Activated T-cell treated with anti-CD3 and anti-CD28 coated beads for 1 hour (primary cell): ENCODE results near the gene TPD52L1.

Source experiments
- DNase-seq: peaks from one replicate; pipeline ENCODE4 v3.0.0-alpha.2; 2020; ENCODE audit warnings: low read depth

TPD52L1 gene

GRCh38 chr6:125211352-125211751, 57.8 kb downstream of the TPD52L1 start:
- no peak for DNase-seq

GRCh38 chr6:125212377-125212776, 58.8 kb downstream of the TPD52L1 start:
- DNase-seq = no peak

DNA sequence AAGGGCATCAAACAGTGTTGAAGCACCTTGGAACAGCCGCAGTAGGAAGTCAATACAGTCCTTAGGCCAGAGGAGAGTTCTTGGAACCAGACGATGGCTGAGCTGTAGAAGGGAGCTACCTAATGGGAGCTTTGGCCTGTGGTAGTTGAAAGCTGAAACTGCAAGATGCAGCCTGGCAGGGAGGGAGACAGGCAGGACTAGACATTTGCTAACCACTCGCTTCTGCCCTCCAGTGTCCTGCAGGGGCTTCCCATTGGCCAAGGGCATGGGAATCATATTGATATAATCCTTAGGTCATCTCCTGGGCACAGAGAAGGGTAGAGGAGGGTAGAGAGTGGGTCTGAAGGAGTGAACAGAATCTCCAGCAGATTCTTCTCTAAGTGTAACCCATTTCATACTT, 60.4 kb downstream of the TPD52L1 start:
- no peak for DNase-seq

- DNase-seq = no peak
These were observed 61.8 kb downstream of the TPD52L1 start for GRCh38 chr6:125215252-125215819.

DNA sequence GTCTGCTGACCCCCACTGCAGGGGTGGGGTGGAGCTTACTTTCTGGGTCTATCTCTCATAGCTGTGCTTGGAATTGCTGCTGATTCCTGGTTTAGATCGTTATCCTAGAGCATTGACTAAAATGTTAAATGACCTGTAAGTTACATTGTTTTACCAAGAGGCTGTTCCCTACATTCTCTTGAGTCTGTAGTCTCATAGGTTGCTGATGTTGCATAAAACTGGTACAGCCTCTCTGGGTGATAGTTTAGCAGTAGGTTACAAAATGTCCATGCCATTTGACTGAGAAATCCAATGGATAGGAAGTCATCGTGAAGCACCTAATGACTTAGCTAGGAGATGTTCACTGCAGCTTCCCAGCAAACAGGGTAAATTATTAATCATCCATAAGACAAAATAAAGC, 62.4 kb downstream of the TPD52L1 start:
- no peak for DNase-seq

- DNase-seq = no peak
These were observed 63.8 kb downstream of the TPD52L1 start for GRCh38 chr6:125217369-125217768.

DNA sequence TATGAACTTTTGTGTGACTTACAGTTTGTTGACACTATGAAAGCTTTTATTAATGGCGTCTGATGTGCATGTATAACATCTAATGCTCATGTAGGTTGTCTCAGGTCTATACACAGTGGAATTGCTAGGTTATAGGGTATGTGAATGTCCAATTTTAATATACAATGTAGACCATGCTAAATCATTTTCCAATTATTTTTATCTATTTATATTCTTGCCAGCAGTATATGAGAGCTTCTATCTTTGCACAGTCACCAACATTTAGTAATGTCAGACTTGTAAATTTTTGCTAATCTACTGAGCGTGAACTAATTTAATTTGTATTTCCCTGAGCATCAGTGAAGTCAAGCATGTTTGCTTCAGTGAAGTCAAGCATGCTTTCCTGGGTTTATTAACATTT, 64.4 kb downstream of the TPD52L1 start:
- no peak for DNase-seq

DNA sequence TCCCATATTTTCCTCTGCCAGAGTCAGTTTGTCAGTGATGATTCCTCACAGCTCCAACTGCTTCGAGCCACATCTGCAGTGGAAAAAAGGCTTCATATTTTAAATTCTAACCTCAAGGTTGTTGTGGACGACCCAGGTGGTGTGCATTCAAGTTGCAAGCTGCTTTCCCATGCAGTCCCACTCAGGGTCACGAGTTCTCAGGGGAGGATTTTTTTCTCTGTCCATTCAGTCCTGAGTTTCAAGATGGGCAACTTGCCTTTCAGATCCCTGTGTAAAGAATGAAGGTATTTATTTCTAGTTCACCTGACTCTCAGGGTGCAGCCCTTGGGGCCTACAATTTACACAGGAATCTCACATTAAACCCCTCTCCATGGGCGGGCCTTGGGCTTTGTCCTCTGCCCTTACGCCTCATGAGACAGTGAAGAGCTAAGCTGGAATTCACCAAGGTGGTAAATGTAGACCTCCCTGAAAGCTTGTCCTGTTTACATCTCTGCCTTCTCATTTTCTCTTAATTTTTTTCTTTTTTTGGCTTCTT, 65.9 kb downstream of the TPD52L1 start:
- no peak for DNase-seq

- DNase-seq = no peak
These were observed 67.1 kb downstream of the TPD52L1 start for GRCh38 chr6:125220712-125221111.

GRCh38 chr6:125222531-125223455, 69.2 kb downstream of the TPD52L1 start:
- DNase-seq = no peak

DNA sequence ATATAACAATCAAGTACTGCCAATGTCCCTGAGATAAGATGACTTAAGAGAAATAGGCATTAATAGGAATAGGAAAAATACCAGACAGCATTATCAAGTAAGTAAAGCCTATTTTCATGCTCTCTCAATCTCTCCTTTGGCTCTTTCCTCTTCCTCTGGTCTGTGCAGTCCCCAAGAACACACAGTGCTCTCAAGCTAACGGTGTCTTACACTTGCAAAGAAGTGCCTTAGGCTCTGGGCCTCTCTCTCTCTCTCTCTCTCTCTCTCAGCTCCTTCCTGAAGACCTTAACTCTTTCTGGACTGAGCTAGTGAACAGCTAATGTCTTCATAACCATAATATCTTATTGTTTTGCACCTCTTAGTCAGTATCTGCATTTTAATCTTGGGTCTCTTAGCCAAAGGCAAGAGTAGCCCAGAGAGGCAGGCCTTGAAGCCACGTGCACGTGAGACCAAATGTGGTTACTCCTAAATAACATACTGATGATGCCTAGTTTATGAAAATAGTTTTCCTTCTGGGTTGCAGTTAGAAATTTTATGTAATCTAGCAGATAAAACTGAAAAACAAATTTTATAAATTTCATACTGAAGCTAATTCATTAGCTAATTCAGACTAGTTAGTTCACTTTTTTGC, 70.8 kb downstream of the TPD52L1 start:
- DNase-seq = no peak

- DNase-seq = no peak
These were observed 73.7 kb downstream of the TPD52L1 start for GRCh38 chr6:125227244-125227643.

GRCh38 chr6:125228981-125229479, 75.5 kb downstream of the TPD52L1 start:
- no peak for DNase-seq

DNA sequence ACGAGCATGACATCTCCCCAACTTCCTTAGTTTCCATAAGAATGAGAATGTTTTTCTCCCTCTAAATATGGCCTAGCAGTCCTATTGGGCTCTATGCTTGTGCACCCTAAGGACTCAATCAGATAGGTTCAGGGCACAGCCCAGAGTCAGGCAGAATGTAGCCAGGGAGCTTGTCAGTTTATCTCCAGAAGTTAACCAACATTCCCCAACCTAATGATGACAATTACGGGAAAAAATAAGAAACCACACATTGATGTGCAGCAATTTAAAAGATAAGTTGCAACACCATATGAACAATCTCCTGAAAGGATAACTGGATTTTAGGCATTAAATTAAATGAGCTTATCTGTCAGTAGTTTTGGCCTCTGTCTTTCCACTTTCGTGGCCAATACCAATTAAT, 77.1 kb downstream of the TPD52L1 start:
- DNase-seq = no peak

GRCh38 chr6:125231133-125231532, 77.6 kb downstream of the TPD52L1 start:
- no peak for DNase-seq

GRCh38 chr6:125231574-125232343, 78.2 kb downstream of the TPD52L1 start:
- no peak for DNase-seq

DNA sequence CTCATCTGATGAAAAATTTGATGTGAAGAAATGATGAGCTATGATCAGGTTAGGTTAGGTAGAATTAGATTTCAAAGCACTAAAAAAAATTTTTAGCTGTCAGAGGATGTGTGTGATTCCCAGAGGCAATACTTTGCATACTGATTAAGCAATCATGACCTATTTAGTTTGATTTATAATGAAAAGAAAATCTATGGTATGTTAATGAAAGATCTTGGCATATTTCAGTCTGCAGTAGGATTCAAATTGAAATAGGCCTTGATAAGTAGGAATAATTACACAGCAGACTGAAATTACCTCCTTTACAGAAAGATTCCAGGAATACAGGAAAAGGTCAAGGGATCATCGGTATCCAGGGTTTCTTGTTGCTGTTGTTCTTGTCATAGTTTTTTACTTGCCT, 78.9 kb downstream of the TPD52L1 start:
- DNase-seq = no peak

- DNase-seq = no peak
These were observed 79.6 kb downstream of the TPD52L1 start for GRCh38 chr6:125233202-125233601.

GRCh38 chr6:125236536-125237327, 83.2 kb downstream of the TPD52L1 start:
- DNase-seq = no peak

DNA sequence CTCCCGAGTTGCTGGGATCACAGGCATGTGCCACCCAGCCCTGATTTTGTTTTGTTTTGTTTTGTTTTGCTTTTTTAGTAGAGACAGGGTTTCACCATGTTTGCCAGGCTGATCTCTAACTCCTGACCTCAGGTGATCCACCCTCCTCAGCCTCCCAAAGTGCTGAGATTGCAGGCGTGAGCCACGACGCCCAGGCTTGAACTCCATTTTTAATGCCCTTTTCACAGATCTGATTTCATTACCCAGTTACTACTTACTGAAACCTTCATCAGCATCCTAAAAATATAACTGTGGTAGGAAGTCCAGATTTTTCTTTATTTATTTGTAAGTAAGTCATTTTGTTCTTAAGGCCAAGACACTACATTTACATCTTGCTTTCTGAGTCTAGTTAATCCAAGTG, 84.2 kb downstream of the TPD52L1 start:
- no peak for DNase-seq

DNA sequence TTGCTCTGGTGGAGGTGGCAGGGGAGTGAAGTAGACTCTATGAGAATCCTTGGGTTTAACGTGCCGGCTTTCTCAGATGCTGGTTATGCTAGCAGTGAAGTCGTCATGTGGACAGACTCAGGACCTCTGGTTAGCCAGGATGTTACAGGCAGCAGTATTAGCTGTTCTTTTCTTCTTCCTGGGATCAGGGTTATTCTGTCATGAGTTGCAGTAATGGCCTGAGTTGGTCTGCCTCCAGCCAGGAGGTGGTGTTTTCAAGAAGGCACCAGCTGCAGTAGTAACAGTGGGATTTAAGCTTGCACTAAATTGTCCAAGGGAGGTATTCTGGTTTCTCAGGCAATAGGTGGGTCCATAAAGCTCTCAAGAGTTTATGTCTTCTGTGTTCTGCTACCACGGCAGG, 91.5 kb downstream of the TPD52L1 start:
- no peak for DNase-seq
